HepG2 (cell line): Measurements from ENCODE around the gene CD109. TPM values are rescaled to one million over a fixed set of nuclear protein-coding genes. Genes with fewer than 3 reads are reported as not detected.
A peak's percentile ranks its signal among the peaks of the same experiment; 100 is the strongest.

Source experiments
- BRD4 ChIP-seq: sonication (generic); formaldehyde crosslinking; IDR thresholded peaks from 2 replicates; pipeline ENCODE4 v1.4.0; 2020; ENCODE audit warnings: missing genetic modification reagents
- GZF1 ChIP-seq: sonication (generic); formaldehyde crosslinking; IDR thresholded peaks from 2 replicates; pipeline ENCODE4 v1.5.1; 2020; ENCODE audit warnings: mild to moderate bottlenecking, missing genetic modification reagents
- HNRNPL ChIP-seq: fragments of 200-400 bp; formaldehyde crosslinking; IDR thresholded peaks from 2 replicates; pipeline ENCODE4 v1.6.1; 2017; ENCODE audit warnings: mild to moderate bottlenecking, low read depth, low read length
- HOMEZ ChIP-seq: IDR thresholded peaks from 2 replicates; pipeline ENCODE4 v1.6.1; 2016; ENCODE audit warnings: low read depth
- MIER3 ChIP-seq: IDR thresholded peaks from 2 replicates; pipeline ENCODE4 v1.6.1; 2016; ENCODE audit warnings: missing compliant biosample characterization, borderline replicate concordance
- NR2F6 ChIP-seq, 2 experiments: IDR thresholded peaks; 2 replicates each; pipeline ENCODE4 v1.6.1; 2016; ENCODE audit warnings: antibody characterized with exemption in 1 of 2, mild to moderate bottlenecking in 1 of 2
- RORA ChIP-seq: sonication (generic); formaldehyde crosslinking; IDR thresholded peaks from 2 replicates; pipeline ENCODE4 v1.5.0; 2020; ENCODE audit warnings: mild to moderate bottlenecking, missing genetic modification reagents, moderate library complexity
- SMYD3 ChIP-seq: sonication (generic); formaldehyde crosslinking; IDR thresholded peaks from 2 replicates; pipeline ENCODE4 v1.8.1; 2023; ENCODE audit warnings: mild to moderate bottlenecking, missing genetic modification reagents
- TFDP1 ChIP-seq: IDR thresholded peaks from 2 replicates; pipeline ENCODE4 v1.6.1; 2016; ENCODE audit warnings: missing compliant biosample characterization, missing genetic modification reagents, borderline replicate concordance
- UBTF ChIP-seq: sonication (generic); formaldehyde crosslinking; IDR thresholded peaks from 2 replicates; pipeline ENCODE4 v1.4.0; 2020; ENCODE audit warnings: mild to moderate bottlenecking, missing genetic modification reagents
- ZNF160 ChIP-seq: sonication (generic); formaldehyde crosslinking; IDR thresholded peaks from 2 replicates; pipeline ENCODE4 v1.8.0; 2022; ENCODE audit warnings: mild to moderate bottlenecking, inconsistent platforms, missing genetic modification reagents
- ZNF18 ChIP-seq: sonication (generic); formaldehyde crosslinking; IDR thresholded peaks from 2 replicates; pipeline ENCODE4 v1.8.0; 2022; ENCODE audit warnings: mild to moderate bottlenecking, missing genetic modification reagents; ENCODE audit not compliant: insufficient replicate concordance
- ZNF558 ChIP-seq: sonication (generic); formaldehyde crosslinking; IDR thresholded peaks from 2 replicates; pipeline ENCODE4 v1.9.0; 2022; ENCODE audit warnings: mild to moderate bottlenecking, missing genetic modification reagents, borderline replicate concordance
- ZNF563 ChIP-seq: sonication (generic); formaldehyde crosslinking; IDR thresholded peaks from 2 replicates; pipeline ENCODE4 v1.8.0; 2022; ENCODE audit warnings: mild to moderate bottlenecking, moderate library complexity, missing genetic modification reagents
- ZNF570 ChIP-seq: sonication (generic); formaldehyde crosslinking; IDR thresholded peaks from 2 replicates; pipeline ENCODE4 v1.4.0; 2020; ENCODE audit warnings: mild to moderate bottlenecking, missing genetic modification reagents, borderline replicate concordance
- ZNF839 ChIP-seq: sonication (generic); formaldehyde crosslinking; IDR thresholded peaks from 2 replicates; pipeline ENCODE4 v1.4.0; 2020; ENCODE audit warnings: missing genetic modification reagents, mild to moderate bottlenecking, borderline replicate concordance
- ZNF879 ChIP-seq: sonication (generic); formaldehyde crosslinking; IDR thresholded peaks from 2 replicates; pipeline ENCODE4 v1.8.1; 2023; ENCODE audit warnings: missing genetic modification reagents
- polyA plus RNA-seq, 8 experiments: library from polyadenylated mRNA; depleted of rRNA in 3 of 8; stranded (reverse) in 7 of 8; unstranded in 1 of 8; fragments of >200 nt; fragmentation: Illumina TruSeq in 4 of 8; extraction: Trizol in 4 of 8; gene quantifications; 2 replicates each; pipeline versions ENCODE4 v1.2.1 to v1.2.3, GENCODE V29; 2011 to 2016; ENCODE audit warnings: low read depth in 4 of 8, missing spikeins in 1 of 8, mixed read lengths in 1 of 8; ENCODE audit not compliant: insufficient read depth in 1 of 8
- total RNA-seq, 5 experiments: library from RNA; depleted of rRNA; stranded (reverse); fragments of >200 nt; fragmentation: Illumina TruSeq; extraction: Trizol; gene quantifications; 2 replicates each; pipeline ENCODE4 v1.2.3, GENCODE V29; 2016; ENCODE audit warnings: low read depth in 1 of 5
- TF ChIP-seq, protein P1 (sequence below): sonication (generic); formaldehyde crosslinking; IDR thresholded peaks from 2 replicates; pipeline ENCODE4 v1.5.1; 2020; ENCODE audit warnings: missing genetic modification reagents, mild to moderate bottlenecking, borderline replicate concordance

The CD109 gene
- total and polyA plus RNA-seq, 2 of the 13 experiments (the other 11 are each of a cell fraction or from before 2014, with no cell fraction given): 0.93 to 2.1 TPM

DNA sequence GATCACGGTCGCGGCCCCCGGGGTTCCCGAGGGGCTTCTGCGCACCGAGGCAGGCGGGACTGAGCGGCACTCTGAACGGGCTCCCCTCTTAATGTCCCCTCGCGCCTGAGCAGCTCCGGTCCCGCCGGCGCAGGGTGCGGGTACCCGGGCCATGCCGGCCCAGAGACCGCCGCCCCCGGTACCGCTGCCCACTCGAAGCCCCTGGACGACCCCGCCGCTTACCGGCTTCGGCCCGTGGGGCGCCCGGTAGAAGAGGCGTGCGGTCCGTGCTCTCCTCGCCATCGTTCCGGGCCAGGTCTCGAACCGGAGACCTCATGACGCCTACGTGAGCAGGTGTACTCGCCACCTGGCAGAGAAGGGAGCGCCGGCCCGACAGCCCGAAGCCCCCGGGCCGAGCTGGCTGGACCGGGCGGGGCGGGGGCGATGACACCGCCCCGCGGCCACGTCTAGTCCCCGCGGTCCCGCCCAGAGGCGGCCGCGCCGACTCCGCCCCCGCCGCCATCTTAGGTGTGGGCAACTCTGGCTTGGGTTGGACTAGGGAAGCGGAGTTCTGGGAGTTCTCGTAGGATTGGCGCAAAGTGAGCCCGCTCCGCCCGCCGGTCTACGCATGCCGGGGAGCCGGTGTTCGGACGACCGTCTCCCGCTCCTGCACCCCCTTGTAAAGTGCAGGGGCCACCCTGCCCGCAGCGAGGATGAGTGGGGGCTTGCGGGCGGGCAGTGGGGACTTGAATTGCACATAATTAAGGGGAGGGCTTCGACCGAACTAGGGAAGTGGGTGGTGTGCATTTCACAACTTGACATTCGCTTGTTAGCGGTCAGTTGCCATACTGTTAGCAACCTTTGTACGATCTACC lies 42.2 kb upstream of the CD109 start, which contains the start of gene SLC17A5 (continued):
- TF ChIP-seq HNRNPL (no peak), ZNF18 (CRISPR knock-in tag) (no peak), ZNF839 (CRISPR knock-in tag) (no peak), SMYD3 (CRISPR knock-in tag) (no peak), NR2F6 (IDR thresholded peaks at IDR 0.05) (0 out of 2 replicates have a peak, but pooled peaks have one; percentile 31), NR2F6 (CRISPR knock-in tag; IDR thresholded peaks at IDR 0.05) (no peak), ZNF570 (CRISPR knock-in tag) (no peak), ZNF558 (CRISPR knock-in tag) (no peak), BRD4 (no peak), UBTF (peak; percentile 70), ZNF160 (CRISPR knock-in tag) (no peak), ZNF879 (CRISPR knock-in tag) (peak; percentile 85; the same call in 1 of the 2 replicates), HOMEZ (CRISPR knock-in tag) (peak; percentile 39; the same call in 1 of the 2 replicates), MIER3 (CRISPR knock-in tag) (no peak), ZNF563 (CRISPR knock-in tag) (peak; percentile 65), GZF1 (CRISPR knock-in tag) (no peak), TFDP1 (CRISPR knock-in tag) (peak; percentile 77; the same call in 1 of the 2 replicates), RORA (CRISPR knock-in tag) (no peak)
- TF ChIP-seq, protein P1, sequence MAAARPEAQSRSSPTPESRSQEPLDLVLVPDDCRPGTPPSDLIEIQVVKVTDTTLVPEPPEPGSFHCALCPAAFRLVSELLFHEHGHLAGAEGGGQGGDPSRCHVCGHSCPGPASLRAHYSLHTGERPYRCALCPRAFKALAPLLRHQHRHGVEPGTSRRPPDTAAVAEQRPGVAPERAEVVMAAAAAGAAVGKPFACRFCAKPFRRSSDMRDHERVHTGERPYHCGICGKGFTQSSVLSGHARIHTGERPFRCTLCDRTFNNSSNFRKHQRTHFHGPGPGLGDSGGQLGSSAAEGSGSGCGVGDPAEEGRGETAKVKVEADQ (CRISPR knock-in tag): peak; percentile 94; the same call in 1 of the 2 replicates
